Hypothalamus (tissue), 51 donors: ENCODE measurements around the gene KRT80.

ENCODE experiments used
- DNase-seq, 51 donors: peaks; one replicate each; lab custom pipeline; 2025; lab: John Stamatoyannopoulos, UW

KRT80 gene

DNA sequence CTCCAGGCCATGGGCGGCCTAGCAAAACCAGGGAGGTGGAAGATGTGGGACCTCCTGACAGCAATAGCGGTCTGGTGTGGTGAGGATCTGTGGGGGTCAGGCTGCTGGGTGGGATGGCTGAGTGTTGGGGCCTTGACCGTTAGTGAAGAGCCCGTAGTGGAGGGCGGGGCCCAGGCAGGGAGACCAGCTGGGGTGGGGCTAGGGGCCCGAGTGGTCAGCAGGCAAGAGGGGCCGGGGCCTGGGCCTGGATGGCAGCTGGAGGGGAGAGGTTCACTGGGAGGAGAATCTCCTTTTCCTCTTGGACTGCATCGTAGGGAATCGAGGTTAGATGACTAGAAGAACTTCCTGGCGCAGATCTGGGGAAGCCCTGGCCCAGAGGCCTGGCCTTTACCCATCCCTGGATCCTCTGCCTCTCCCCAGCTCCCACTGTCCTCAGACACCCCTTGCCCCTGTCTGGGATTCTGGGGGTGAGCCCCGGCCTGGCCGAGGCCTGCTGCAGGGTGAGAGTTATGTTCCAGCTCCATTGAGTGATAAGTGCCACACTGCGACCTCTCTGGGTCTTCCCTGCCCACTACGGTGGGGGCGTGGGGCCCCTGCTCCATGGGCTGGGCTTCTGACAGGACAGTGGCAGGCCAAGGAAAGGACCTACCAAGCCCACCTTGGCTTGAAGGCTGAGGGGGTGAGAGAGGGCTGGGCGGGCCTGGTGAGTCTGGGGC, 47.1 kb downstream of the KRT80 start:
- DNase-seq: no peak

- DNase-seq: no peak
Observed at GRCh38 chr12:52142431-52142830, 49.4 kb downstream of the KRT80 start.

- no peak for DNase-seq
Observed at GRCh38 chr12:52141875-52142274, 49.9 kb downstream of the KRT80 start.

GRCh38 chr12:52141306-52141705, 50.5 kb downstream of the KRT80 start:
- no peak for DNase-seq

- DNase-seq: peak in 1 of 51 donors; percentile 3
Observed at GRCh38 chr12:52139579-52140062, 52.2 kb downstream of the KRT80 start.

DNA sequence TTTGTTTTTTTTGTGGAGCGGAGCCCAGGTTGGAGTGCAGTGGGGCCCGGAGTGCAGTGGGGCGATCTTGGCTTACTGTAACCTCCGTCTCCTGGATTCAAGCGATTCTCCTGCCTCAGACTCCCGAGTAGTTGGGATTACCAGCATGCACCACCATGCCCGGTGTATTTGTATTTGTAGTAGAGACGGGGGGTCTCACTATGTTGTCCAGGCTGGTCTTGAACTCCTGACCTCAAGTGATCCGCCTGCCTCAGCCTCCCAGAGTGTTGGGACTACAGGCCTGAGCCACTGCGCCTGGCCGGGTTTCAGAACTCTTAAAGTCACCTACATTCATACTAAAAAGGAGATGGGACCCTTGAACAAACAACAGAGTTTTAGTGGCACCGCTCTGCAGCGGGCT, 52.7 kb downstream of the KRT80 start:
- DNase-seq: no peak

GRCh38 chr12:52137746-52138145, 54.1 kb downstream of the KRT80 start:
- DNase-seq: no peak

DNA sequence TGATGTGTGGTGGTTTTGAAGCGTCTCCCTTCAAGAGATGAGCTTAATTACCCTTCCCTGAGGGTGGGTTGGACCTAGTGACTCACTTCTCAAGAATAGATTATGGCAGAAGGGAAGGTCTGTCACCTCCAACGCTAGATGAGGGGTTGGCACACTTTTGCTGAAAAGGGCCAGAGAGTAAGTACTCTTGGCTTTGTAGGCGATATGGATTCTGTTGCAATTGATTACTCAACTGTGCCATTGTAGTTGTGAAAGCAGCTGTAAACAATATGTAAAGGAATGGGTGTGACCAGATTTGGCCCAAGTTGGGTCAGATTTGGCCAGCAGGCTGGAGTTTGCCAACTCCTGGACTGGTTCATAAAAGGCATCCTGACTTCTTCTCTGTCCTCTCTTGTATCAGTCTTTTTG, 59.1 kb downstream of the KRT80 start:
- DNase-seq: no peak

DNA sequence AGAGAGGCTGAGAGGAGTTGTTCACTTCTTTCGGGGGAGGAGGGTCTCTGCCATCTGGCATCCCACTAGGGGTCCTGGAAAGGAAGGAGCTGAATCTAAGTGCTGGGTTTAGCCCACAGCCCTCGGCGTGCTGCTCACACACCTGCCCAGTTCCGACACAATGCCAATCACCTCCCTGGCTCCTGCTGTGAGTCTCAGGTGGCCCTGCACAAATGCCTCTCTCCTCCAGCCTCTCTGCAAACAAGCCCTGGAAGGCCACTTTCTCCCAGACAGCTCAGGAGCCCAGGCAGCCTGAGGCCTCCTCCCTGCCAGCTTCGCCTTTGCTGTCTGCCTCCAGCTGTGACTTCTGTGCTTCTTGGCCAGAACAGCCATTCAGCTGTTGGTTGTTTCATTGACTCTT, 61.1 kb downstream of the KRT80 start:
- no peak for DNase-seq

- DNase-seq: no peak
Observed at GRCh38 chr12:52127683-52128450, 63.9 kb downstream of the KRT80 start.

GRCh38 chr12:52126605-52127578, 64.9 kb downstream of the KRT80 start:
- DNase-seq: no peak

GRCh38 chr12:52126050-52126604, 65.7 kb downstream of the KRT80 start:
- DNase-seq: no peak

GRCh38 chr12:52125476-52125900, 66.3 kb downstream of the KRT80 start:
- DNase-seq: no peak

DNA sequence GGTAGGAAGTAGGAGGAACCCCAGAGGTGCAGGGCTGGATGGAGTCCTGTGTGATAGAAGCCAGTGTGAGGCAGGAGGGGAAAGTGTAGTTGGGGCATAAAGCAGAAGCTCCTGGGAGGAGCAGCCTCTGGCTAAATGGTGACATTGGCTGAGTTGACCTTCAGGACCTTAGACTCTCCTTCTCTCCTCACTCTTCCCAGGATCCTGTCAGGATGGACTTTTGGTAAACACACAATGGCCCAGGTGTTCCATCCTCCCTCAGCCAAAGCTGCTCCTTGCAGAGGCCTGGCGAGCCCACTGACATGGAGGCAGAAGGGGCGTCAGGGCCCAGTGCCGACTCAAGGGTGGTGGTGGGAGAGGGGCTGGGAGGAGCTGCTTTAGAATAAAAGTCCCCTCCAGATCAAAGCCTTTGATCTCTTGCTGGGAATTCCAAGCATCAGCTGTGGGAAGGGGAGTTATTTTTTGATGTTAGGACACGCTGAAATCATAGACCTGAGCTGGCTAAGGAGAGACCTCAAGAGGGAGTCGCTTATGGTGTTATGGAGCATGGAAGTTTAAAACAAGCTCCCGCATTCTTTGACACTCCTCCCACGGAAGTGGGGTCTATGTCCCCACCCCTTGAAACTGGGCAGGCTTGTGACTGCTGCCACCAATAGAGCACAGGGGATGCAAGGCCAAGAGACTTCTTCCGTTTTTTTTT, 68.2 kb downstream of the KRT80 start:
- DNase-seq: no peak

DNA sequence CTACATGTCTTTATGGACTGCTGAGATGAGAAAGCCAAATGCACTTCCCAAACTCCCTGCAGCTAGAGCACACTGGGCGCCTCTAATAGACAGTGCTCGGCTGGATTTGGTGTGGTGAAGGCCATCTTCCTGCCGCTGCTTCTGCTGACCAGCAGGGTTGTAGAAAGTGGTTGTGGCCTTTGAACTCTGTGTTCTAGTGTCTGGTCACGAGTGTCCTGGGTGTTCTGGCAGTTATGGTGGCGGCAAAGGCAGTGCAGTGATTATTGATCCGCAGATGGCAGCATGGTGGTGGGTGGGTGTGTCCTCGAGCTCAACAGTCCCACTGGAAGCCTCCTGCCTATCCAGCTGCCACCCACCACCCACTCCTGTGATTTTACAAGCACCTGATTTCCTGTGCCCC, 68.9 kb downstream of the KRT80 start:
- no peak for DNase-seq

- no peak for DNase-seq
Observed at GRCh38 chr12:52122540-52122871, 69.3 kb downstream of the KRT80 start.

DNA sequence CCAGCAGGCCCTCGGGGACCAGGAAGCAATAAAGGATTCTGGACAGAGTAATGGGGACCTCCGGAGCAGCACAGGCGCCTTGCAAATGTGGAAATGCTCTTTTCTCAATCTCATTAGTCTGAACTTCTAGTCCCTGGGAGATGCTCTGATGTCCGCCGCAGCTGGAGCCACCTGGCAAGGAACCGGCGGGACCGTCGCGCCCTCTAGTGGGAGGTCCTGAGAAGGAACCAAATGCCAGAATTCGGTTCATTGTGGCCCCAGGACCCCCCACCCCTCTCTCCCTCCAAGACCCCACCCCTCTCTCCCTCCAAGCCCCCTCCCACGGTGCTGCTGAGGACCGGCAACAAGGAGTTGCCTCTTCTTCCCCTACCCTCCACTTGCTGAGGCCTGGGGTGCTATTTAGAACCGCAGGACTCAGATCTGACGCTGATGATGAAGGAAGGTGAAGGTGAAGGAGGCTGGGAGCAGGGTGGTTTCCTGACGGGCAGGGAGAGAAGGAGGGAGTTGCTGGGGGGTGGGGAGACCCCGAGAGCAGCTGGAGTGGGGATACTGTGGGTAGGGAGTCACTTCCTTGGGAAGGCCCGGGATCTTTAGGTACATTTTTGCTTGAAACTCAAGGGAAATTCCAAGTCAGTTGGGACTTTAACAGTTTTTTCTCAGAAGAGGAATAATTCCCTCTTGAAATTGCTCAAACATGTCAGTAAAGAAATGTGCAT, 69.8 kb downstream of the KRT80 start:
- peak in 30 of 51 donors; percentile 2 to 66 (median 25) for DNase-seq

- no peak for DNase-seq
Observed at GRCh38 chr12:52120951-52121823, 70.6 kb downstream of the KRT80 start.
